ENCODE measurements around the gene MED13L. TPM values are rescaled to one million over a fixed set of nuclear protein-coding genes. Genes with fewer than 3 reads are reported as not detected.

The MED13L gene
- total and polyA plus RNA-seq, 2 of the 8 experiments (the other 6 are each of a cell fraction or from before 2014, with no cell fraction given) = 15.9 to 51.7 TPM

- Histone ChIP-seq H3K14ac (ENCODE audit: insufficient read length) (no peak overlapping the region), H2BK12ac (ENCODE audit: low read depth, low read length) (no peak overlapping the region), H4K5ac (ENCODE audit: insufficient read length, low read depth, low read length) (no peak overlapping the region), H3K4me2 (ENCODE audit: insufficient read depth in 1 of 2, low read depth in 2 of 2, low read length in 2 of 2) (no peak overlapping the region), H3K23me2 (ENCODE audit: low read depth, low read length) (no peaks in the 10 kb centered on the region), H3K9me3 (ENCODE audit: insufficient read depth in 2 of 2, low read depth in 1 of 2, low read length in 1 of 2) (no peaks in the 10 kb centered on the region), H3K27ac (ENCODE audit: low read depth, low read length) (no peak overlapping the region), H3K79me1 (ENCODE audit: low read depth, low read length) (no peaks in the 10 kb centered on the region), H2BK120ac (replicated peaks; ENCODE audit: low read depth, low read length) (no peak overlapping the region), H2AK5ac (ENCODE audit: low read depth, low read length) (no peak overlapping the region), H2AFZ (ENCODE audit: low read length) (no peak overlapping the region), H4K20me1 (replicated peaks in 1 of 2; ENCODE audit: control insufficient read depth in 1 of 2, insufficient read depth in 2 of 2, low read length in 2 of 2) (peaks cover 0 to 4% of the 10 kb centered on the region in 2 experiments), H2BK5ac (ENCODE audit: low read depth, low read length) (no peak overlapping the region), H3K4me3 (ENCODE audit: extremely low read depth in 1 of 4, insufficient read depth in 2 of 4, low read depth in 3 of 4, low read length in 4 of 4) (no peak overlapping the region), H3K18ac (ENCODE audit: extremely low read depth, low read length) (no peak overlapping the region), H3K9ac (replicated peaks in 1 of 4; ENCODE audit: extremely low read depth in 1 of 4, low read depth in 3 of 4, low read length in 3 of 4) (no peak overlapping the region), H3K79me2 (ENCODE audit: control insufficient read depth in 1 of 2, insufficient read depth in 2 of 2, low read length in 2 of 2) (peaks cover 4 to 36% of the 10 kb centered on the region in 2 experiments; a peak in 3 of 4 replicates), H4K8ac (ENCODE audit: extremely low read depth, insufficient read depth, low read length) (no peak overlapping the region), H3K23ac (ENCODE audit: insufficient read length) (no peak overlapping the region), H3K56ac (replicated peaks; ENCODE audit: insufficient read length, low read depth, low read length) (no peak overlapping the region), H2BK15ac (ENCODE audit: low read length) (no peak overlapping the region), H2BK20ac (ENCODE audit: low read length) (no peak overlapping the region), H3K27me3 (replicated peaks in 1 of 4; ENCODE audit: control insufficient read depth in 3 of 4, extremely low read depth in 1 of 4, insufficient read depth in 3 of 4, low read length in 3 of 4) (no peaks in the 10 kb centered on the region), H3K4ac (replicated peaks; ENCODE audit: insufficient read length, low read depth, low read length) (no peak overlapping the region), H3K4me1 (replicated peaks in 1 of 4; ENCODE audit: control insufficient read depth in 3 of 4, insufficient read depth in 4 of 4, low read length in 3 of 4) (0 out of 7 replicates have a peak, but pooled peaks cover 0 to 2% (median 0%) of the 10 kb centered on the region in 4 experiments), H3K36me3 (ENCODE audit: control insufficient read depth in 2 of 4, insufficient read depth in 4 of 4, low read length in 3 of 4) (no peaks in the 10 kb centered on the region), H4K91ac (replicated peaks; ENCODE audit: insufficient read length, low read length) (no peak overlapping the region)
- ChIA-PET CTCF (ENCODE audit: partially characterized antibody) (interaction anchor here (0.6 to 1.3 kb wide), 4 partner anchors 15 to 573 kb away, joined by 3 to 4 read pairs (median 3); no protein-coding TSS in a partner anchor), POLR2A (ENCODE audit: partially characterized antibody) (no interaction called here)
- no peak for FAIRE-seq
- no peak for DNase-seq (ENCODE audit: low read depth in 1 of 2, low spot score in 2 of 2)
- no peak for TF ChIP-seq TCF12 (IDR thresholded peaks at IDR 0.05; ENCODE audit: low read depth, low read length)
These were observed 207.6 kb downstream of the MED13L start for GRCh38 chr12:116069943-116070342.
